ENCODE results near the gene PSMD2.

Gene PSMD2

DNA sequence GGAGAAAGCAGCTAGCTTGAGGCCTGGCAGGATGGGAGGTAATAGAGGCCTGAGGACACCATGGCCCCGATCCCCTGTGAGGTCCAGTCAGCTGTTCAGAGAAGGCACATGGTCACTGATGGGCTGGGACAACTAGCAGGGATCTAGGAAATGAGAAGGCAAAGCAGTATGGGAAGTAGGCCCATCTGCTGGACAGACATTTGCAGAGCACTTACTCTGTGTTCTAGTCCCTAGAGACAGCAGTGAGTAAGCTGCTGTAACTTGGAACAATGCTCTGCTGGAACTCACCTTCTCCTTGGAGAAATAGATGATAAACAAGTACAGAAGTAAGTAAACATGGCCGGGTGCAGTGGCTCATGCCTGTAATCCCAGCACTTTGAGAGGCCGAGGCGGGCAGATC lies 16.1 kb upstream of the PSMD2 start:
- DNase-seq: no peak

DNA sequence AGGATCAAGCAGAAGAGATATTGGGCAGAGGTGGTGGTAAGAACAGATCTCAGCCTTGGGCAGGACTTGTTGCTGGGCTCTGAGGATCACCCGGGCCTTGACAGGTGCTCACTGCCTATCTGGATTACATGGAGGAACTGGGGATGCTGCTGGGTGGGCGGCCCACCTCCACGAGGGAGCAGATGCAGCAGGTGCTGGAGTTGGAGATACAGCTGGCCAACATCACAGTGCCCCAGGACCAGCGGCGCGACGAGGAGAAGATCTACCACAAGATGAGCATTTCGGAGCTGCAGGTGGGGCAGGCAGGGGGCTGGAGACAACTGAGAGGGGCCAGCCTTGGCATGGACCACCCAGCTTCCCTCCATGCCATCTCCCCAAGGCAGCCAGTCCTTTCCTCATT lies 15.4 kb upstream of the PSMD2 start:
- DNase-seq: no peak

GRCh38 chr3:184284696-184285095 lies 14.3 kb upstream of the PSMD2 start:
- no peak for DNase-seq

DNA sequence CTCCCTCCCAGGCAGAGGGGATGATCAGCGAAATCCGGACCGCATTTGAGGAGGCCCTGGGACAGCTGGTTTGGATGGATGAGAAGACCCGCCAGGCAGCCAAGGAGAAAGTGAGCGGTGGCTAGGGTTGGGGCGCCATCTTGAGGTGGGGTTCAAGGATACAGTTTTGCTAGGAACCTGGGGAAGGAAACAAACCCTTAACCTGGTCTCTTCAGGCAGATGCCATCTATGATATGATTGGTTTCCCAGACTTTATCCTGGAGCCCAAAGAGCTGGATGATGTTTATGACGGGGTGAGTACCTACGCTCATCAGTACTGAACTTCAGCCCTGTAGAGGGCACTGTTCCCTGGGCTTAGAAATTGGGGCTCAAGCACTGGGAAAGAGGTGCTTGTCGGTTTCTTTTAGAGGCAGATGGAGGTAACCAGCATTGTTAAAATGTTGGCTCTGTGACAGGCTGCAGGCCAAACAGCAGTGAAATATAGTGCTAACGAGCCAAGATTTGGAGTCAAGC lies 9.6 kb upstream of the PSMD2 start:
- DNase-seq: peak; percentile 66 to 69

DNA sequence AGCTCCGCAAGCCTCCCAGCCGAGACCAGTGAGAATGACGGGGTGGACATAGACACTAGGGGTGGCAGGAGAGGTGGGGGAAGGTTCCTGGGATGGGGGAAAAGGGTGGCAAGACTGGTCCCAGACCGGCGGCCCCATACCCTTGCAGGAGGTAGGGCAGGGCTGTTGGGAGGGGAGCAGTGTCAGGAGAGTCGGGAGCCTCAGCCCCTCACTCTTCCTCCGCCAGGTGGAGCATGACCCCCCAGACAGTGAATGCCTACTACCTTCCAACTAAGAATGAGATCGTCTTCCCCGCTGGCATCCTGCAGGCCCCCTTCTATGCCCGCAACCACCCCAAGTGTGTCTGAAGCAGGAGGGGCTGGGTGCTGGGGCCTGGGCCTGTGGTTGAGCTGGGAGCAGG lies 8.7 kb upstream of the PSMD2 start:
- DNase-seq: no peak

GRCh38 chr3:184291044-184291737 lies 7.8 kb upstream of the PSMD2 start:
- DNase-seq: no peak

- DNase-seq: no peak
These were observed 7.1 kb upstream of the PSMD2 start for GRCh38 chr3:184291738-184292445.

GRCh38 chr3:184295771-184296170 lies 3.3 kb upstream of the PSMD2 start:
- DNase-seq: no peak

DNA sequence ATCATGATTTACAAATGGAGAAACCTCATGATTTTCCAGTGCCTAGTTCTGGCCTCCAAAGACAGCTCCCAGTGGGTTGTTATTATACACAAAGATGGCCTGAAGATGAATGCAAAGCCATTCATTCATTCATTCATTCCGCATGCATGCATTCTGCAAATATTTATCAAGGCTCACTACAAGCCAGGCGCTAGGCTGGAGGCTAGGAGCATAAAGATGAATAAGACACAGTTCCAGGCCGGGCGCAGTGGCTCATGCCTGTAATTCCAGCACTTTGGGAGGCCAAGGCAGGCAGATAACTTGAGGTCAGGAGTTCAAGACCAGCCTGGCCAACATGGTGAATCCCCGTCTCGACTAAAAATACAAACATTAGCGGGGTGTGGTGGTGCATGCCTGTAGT lies 2.4 kb upstream of the PSMD2 start:
- no peak for DNase-seq

DNA sequence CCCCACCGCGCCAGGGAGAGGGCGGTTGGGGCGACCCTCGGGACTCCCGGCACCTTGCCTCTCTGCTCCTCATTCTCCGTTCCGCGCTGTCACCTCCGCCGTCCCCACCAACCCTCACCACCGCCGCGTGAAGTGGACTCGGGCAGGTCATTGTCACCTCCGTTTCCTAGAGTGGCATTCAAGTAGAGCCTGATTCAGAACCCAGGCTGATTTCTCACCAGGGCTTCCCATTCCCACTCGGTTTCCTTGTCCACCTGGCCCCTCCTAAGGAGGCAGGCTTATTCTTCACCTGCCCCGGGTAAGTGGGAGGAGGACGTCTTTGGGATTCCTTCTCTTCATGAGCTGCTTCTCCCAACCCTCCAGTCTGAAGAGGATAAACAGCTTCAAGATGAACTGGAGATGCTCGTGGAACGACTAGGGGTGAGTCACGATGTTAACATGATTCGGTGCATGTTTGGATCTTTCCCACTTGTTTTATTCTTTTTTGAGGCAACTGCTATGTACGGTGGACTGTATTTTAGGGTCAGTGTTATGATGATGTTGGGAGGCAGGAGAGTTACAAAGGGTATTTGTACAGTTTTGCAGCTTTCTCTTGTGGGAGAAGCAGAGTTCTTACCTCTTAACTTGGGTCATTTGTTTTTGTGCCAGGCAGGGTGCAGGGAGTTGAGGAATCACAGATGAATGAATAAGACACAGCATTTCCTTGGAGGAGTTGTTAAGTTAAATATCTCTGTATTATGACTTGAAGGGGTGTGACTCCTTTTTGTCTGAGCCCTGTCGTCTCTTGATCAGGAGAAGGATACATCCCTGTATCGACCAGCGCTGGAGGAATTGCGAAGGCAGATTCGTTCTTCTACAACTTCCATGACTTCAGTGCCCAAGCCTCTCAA lies 692 bp downstream of the PSMD2 start:
- DNase-seq: no peak

DNA sequence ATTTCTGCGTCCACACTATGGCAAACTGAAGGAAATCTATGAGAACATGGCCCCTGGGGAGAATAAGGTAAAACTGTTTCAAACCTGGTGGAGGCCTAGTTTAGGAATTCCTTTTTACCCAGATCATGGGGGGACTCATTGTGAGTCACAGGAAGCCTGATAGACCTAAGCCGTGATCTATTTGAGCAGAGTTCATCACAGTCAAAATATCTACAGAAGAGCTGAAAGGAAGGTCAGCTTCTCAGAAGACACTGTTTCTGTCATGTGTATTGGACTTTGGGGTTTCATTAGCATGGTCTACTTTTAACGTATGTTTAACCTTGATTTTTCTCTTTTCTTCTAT lies 1.3 kb downstream of the PSMD2 start:
- no peak for DNase-seq

DNA sequence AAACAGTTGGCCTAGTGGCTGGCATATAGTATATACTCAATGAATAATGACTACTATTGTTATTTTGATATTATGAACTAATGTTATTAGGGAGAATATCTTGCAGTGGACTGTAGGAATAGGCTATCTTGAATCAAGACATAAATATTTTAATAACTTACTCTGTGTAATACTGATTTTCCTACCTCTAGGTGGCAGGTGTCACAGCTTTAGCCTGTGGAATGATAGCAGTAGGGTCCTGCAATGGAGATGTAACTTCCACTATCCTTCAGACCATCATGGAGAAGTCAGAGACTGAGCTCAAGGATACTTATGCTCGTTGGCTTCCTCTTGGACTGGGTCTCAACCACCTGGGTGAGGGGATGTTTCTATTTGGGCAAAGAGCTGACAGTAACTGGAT lies 6.5 kb downstream of the PSMD2 start:
- DNase-seq: no peak

DNA sequence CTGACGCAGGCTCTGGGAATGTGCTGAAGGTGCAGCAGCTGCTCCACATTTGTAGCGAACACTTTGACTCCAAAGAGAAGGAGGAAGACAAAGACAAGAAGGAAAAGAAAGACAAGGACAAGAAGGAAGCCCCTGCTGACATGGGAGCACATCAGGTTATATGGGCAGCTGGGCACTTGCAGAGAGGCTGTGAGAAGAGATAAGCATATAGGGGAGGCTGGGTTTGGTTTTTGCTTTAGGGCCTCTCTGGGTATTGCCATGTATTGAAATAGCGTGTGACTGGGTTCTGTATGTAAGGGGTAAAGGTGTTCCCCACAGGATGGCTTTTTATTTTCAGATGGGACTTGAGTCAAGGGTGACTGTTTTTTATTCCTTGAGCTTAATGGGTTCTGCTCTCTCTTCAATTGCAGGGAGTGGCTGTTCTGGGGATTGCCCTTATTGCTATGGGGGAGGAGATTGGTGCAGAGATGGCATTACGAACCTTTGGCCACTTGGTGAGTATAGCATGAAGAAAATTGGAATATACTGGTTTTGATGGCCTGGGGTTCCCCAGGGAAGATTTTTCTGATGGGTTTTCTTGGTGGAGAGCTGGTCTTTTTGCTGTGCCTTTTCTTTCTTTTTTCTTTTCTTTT lies 7.4 kb downstream of the PSMD2 start:
- DNase-seq: no peak

DNA sequence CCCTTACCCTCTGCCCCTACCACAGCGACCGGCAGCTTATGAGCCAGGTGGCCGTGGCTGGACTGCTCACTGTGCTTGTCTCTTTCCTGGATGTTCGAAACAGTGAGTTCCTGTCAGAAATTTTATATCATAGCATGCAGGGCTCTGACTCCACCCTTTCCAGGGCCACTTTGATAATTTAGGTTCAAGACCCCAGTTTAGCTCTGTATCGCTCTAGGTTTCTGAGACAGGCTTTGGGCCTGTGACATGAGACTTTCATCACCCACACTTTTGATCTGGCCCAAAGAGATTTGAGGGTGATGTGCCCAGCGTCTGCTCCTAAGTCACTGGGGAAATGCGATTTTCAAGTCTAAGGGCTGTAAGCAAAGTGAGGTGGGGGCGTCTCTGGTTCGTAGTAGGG lies 8.9 kb downstream of the PSMD2 start:
- DNase-seq: no peak

DNA sequence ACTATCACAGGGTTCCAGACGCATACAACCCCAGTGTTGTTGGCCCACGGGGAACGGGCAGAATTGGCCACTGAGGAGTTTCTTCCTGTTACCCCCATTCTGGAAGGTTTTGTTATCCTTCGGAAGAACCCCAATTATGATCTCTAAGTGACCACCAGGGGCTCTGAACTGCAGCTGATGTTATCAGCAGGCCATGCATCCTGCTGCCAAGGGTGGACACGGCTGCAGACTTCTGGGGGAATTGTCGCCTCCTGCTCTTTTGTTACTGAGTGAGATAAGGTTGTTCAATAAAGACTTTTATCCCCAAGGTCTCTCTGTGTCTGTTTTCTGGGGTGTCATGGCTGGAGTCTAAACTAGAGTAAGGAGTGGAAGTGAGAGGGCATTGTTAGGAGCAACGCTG lies 9.7 kb downstream of the PSMD2 start:
- DNase-seq: no peak

DNA sequence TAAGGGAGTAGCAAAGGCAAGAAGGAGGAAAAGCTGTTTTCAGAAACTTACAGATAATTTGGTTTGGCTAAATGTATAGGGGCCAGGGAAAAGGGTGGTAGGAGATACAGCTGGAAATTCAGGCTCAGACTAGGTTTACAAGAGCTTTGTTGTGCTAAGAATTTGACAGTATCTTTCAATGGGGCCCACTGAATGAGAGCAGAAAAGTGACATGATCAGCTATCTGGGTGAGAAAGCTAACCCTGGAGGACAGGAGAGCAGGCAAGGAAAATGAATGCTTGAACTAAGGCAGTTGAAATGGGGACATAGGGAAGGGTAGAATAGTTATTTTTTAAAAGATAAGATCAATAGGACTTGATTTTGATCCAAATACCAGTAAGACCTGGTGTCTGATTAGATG lies 12.6 kb downstream of the PSMD2 start:
- DNase-seq: no peak

DNA sequence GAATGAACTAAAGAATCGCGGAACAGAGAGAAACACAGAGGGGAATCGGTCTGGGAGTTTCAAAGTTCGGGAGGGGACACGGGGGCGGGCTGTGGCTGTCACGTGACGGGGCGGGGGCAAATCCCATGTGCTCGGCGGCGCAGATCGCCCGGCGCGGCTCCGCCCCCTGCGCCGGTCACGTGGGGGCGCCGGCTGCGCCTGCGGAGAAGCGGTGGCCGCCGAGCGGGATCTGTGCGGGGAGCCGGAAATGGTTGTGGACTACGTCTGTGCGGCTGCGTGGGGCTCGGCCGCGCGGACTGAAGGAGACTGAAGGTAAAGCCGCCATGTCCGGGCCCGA lies 15.3 kb downstream of the PSMD2 start, which contains the start of gene EIF4G1:
Gene EIF4G1, plus strand, starts transcription at position 244 of the 337 bp plus-strand sequence. CDS start 1,191 bp downstream, outside the sequence.
- peak; percentile 90 for DNase-seq

DNA sequence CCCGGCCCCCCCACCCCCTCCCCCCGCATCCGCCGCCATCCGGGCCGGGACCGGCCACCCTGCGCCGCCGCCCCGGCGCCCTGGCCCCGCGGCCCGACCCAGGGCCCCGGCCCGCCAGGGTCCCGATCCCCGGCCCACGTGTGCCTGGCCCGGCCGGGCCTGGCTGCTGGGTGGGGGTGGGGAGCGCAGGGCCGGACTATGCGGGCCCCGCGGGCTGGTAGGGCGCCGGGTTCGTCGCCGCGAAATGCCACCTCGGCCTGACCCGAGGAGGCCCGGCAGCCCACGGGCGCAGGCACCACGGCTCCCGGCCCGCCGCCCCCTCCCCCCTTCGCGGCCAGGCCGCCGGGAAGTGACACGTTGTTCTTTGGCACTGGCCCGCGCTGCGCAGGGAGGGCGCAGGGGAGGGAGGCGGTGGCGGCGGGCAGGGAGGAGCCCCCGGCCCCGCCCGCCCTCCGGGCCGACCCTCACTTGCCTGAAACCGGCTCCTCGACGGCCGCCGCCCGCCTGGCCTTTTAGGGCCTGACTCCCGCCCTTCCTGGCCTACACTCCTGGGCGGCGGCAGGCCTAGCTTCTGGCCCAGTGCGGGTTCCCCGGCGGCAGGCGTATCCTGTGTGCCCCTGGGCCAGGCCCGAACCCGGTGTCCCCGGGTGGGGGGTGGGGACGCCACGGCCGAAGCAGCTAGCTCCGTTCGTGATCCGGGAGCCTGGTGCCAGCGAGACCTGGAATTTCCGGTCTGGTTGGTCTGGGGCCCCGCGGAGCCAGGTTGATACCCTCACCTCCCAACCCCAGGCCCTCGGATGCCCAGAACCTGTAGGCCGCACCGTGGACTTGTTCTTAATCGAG lies 15.9 kb downstream of the PSMD2 start:
- peak; percentile 35 to 38 for DNase-seq

- no peak for DNase-seq
These were observed 16.5 kb downstream of the PSMD2 start for GRCh38 chr3:184315543-184315867.

GRCh38 chr3:184315871-184316661 lies 17.0 kb downstream of the PSMD2 start:
- DNase-seq: no peak

GRCh38 chr3:184316792-184317191 lies 17.8 kb downstream of the PSMD2 start:
- no peak for DNase-seq

GRCh38 chr3:184317201-184317600 lies 18.2 kb downstream of the PSMD2 start:
- DNase-seq: no peak
